GM12873 (cell line): ENCODE results near the gene NCS1.

Experiments used
- TF ChIP-seq, protein P1 (sequence below): IDR thresholded peaks from 2 replicates; pipeline ENCODE4 v1.5.1; 2012; ENCODE audit warnings: low read depth, mild to moderate bottlenecking, moderate library complexity, low read length, control low read depth; ENCODE audit not compliant: insufficient read depth; ENCODE audit errors: missing control alignments

The NCS1 gene

DNA sequence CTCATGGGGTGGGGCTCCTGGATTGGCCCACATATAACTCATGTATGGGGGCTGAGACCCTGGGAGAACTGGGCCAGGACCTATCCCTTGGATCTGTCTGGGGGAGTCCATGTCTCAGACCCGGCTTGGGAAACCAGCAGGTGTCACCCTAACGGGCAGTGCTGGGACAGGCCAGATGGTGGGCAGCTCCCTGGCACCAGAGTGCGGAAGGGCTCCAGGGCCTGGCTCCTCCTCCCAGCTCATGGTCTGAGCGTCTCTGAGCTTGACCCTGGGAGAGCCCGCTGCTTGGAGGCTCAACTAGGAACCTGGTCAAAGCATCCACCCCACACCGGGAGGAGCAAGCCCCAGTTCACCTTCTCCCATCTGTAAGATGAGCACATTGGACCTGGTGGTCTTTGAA is 15.5 kb upstream of the NCS1 start:
- TF ChIP-seq, protein P1, sequence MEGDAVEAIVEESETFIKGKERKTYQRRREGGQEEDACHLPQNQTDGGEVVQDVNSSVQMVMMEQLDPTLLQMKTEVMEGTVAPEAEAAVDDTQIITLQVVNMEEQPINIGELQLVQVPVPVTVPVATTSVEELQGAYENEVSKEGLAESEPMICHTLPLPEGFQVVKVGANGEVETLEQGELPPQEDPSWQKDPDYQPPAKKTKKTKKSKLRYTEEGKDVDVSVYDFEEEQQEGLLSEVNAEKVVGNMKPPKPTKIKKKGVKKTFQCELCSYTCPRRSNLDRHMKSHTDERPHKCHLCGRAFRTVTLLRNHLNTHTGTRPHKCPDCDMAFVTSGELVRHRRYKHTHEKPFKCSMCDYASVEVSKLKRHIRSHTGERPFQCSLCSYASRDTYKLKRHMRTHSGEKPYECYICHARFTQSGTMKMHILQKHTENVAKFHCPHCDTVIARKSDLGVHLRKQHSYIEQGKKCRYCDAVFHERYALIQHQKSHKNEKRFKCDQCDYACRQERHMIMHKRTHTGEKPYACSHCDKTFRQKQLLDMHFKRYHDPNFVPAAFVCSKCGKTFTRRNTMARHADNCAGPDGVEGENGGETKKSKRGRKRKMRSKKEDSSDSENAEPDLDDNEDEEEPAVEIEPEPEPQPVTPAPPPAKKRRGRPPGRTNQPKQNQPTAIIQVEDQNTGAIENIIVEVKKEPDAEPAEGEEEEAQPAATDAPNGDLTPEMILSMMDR = no peak

DNA sequence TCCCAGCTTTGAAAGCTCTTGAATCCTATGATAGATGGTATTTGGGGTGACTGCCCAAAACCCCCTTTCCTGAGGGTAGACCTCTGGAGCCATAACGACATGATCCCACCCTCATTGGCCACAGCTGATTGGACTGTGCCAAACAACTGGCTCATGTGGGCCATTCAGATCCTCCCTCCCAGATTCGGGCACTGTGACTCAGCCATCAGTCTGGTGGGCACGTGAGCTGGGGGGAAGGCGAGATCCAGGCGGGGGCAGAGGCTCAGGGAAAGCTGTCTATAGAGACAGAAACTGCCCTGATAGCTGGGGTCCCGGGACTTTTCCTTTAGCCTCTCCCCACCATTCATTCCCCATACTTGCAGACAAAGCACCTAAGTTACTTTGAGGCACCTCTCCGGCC is 15.1 kb upstream of the NCS1 start:
- TF ChIP-seq, protein P1 = no peak

DNA sequence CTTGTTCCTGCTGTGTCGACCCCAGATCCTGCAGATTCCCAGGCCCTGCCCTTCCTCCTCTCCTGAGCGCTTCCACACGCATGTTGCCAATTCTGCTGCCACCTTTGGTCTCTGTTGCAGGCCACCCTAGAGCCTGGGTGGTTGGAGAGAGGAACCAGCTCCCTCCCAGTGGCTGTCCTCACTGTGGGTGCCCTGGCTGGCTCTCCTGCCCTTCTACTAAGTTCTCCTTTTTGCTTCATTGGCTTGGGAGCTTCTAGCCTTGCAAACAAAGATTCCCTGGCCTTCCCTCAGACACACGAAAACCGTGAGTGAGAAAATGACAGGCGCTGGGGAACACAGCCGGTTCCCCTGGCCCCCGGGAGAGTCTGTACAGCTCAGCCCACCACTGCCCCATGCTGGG is 14.2 kb upstream of the NCS1 start:
- TF ChIP-seq, protein P1 = no peak

DNA sequence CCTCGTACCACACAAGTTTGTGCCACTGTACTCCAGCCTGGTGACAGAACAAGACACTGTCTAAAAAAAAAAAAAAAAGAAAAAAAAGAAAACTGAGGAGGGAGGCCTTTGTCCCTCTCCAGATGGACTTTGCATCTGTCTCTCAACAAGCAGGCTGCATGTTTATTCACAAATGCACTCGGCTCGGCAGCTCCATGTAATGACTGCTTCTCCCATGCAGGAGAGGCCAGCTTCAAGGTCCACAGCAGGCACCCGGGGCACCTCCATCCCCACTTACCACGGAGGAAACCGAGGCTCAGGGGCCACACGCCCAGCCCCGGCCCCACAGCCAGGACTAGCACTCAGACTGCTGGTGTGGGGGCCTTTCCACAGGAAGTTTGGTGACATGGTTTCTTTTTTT is 13.1 kb upstream of the NCS1 start:
- TF ChIP-seq, protein P1 = no peak

DNA sequence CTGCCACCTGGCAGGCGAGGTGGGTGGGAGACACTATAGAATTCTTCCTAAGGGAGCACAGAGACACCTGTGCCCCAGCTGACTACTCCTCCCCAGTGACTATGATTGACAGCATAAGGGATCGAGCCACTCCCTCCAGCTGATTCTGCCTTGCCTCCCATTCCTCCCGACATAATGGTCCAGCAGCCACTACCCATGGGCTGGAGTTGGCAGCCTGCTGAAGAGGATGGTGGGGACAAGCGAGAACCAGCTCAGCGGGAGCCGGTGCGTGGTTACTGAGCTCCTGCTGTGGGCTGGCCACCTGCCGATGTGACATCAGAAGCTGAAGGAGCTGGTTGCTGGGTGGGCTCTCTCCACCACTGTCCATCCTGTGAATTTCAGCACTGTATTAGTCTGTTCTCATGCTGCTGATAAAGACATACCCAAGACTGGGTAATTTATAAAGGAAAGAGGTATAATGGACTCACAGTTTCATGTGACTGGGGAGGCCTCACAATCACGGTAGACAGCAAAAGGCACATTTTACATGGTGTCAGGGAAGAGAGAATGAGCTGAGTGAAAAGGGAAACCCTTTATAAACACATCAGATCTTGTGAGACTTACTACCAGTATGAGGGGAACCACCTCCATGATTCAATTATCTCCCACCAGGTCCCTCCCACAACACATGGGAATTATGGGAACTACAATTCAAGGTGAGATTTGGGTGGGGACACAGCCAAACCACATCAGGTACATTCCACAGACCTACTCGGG is 12.1 kb upstream of the NCS1 start:
- TF ChIP-seq, protein P1 = no peak

DNA sequence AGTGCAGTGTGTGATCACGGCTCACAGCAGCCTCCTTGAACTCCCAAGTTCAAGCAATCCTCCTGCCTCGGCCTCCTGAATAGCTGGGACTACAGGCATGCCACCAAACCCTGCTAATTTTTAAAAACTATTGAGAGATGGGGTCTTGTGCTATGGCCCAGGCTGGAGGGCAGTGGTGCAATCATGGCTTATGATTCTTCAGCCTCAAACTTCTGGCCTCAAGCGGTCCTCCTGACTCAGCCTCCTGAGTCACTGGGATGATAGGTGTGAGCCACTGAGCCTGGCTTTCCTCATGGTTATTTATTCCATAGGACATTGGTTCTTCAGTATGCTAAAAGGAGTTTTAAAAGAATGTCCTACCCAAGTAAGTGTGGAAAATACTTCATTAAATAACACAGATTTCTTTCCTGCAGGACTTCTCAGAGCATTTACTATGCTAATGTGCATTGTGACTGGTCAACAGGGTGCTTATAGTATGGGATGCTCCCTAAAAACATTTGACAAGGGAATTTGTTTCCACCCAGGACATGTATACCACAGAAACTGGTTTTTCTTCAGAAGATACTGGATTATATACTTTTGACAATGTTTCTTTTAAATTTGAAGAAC is 11.2 kb upstream of the NCS1 start:
- TF ChIP-seq, protein P1 = no peak

DNA sequence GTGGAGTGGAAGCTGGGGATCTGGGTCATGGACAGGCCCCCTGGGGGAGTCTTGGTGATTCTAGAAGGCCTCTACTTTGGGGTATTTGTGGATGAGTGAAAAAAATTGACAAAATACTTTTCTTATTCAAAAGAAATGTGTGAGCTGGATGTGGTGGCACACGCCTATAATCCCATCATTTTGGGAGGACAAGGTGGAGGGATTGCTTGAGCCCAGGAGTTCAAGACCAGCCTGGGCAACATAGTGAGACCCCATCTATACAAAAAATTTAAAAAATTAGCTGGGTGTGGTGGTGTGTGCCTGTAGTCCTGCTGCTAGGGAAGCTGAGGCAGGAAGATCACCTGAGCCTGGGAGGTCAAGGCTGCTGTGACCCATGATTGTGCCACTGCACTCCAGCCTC is 6.6 kb upstream of the NCS1 start:
- TF ChIP-seq, protein P1 = no peak
